Measurements from ENCODE around the gene ARHGDIA.
"Not testable (repeated sequence)": the region's sequence is repeated elsewhere in the genome, so short reads cannot be mapped to it uniquely, and the experiment has no call there.

ARHGDIA gene

GRCh38 chr17:81841866-81842265, 29.3 kb downstream of the ARHGDIA start:
- DNase-seq (ENCODE audit: low spot score) = no peak
- TF ChIP-seq CTCF (IDR thresholded peaks at IDR 0.05; ENCODE audit: extremely low read depth, insufficient read depth, missing control alignments) = no peak
- in situ Hi-C loops (cut with MboI; ENCODE audit: low pct_unique_long_range_greater_than_20kb, low sequenced_read_pairs, unreplicated experiment) = no loop called here

- DNase-seq (ENCODE audit: low spot score) = no peak
- in situ Hi-C loops (cut with MboI; ENCODE audit: low pct_unique_long_range_greater_than_20kb, low sequenced_read_pairs, unreplicated experiment) = no loop called here
- no peak for TF ChIP-seq CTCF (IDR thresholded peaks at IDR 0.05; ENCODE audit: extremely low read depth, insufficient read depth, missing control alignments)
Observed at GRCh38 chr17:81840826-81841778, 30.0 kb downstream of the ARHGDIA start.

GRCh38 chr17:81840059-81840458, 31.1 kb downstream of the ARHGDIA start:
- in situ Hi-C loops (cut with MboI; ENCODE audit: low pct_unique_long_range_greater_than_20kb, low sequenced_read_pairs, unreplicated experiment); DNase-seq (ENCODE audit: low spot score): not testable (repeated sequence)

GRCh38 chr17:81839301-81839700, 31.8 kb downstream of the ARHGDIA start:
- no peak for DNase-seq (ENCODE audit: low spot score)
- in situ Hi-C loops (cut with MboI; ENCODE audit: low pct_unique_long_range_greater_than_20kb, low sequenced_read_pairs, unreplicated experiment) = no loop called here
- TF ChIP-seq CTCF (IDR thresholded peaks at IDR 0.05; ENCODE audit: extremely low read depth, insufficient read depth, missing control alignments) = no peak

- in situ Hi-C loops (cut with MboI; ENCODE audit: low pct_unique_long_range_greater_than_20kb, low sequenced_read_pairs, unreplicated experiment) = no loop called here
Observed at GRCh38 chr17:81838753-81839255, 32.3 kb downstream of the ARHGDIA start.

GRCh38 chr17:81837641-81838040, 33.5 kb downstream of the ARHGDIA start:
- no peak for DNase-seq (ENCODE audit: low spot score)
- TF ChIP-seq CTCF (IDR thresholded peaks at IDR 0.05; ENCODE audit: extremely low read depth, insufficient read depth, missing control alignments) = no peak
- in situ Hi-C loops (cut with MboI; ENCODE audit: low pct_unique_long_range_greater_than_20kb, low sequenced_read_pairs, unreplicated experiment) = no loop called here

More at GRCh38 chr17:81838753-81839255, 32.3 kb downstream of the ARHGDIA start:
- no peak for TF ChIP-seq CTCF (IDR thresholded peaks at IDR 0.05; ENCODE audit: extremely low read depth, insufficient read depth, missing control alignments)
- DNase-seq (ENCODE audit: low spot score) = no peak

- no peak for DNase-seq (ENCODE audit: low spot score)
- TF ChIP-seq CTCF (IDR thresholded peaks at IDR 0.05; ENCODE audit: extremely low read depth, insufficient read depth, missing control alignments) = no peak
- in situ Hi-C loops (cut with MboI; ENCODE audit: low pct_unique_long_range_greater_than_20kb, low sequenced_read_pairs, unreplicated experiment) = no loop called here
Observed at GRCh38 chr17:81834831-81835267, 36.3 kb downstream of the ARHGDIA start, which contains the start of gene PPP1R27. PPP1R27 (minus strand) TSS chr17:81835050; CDS start chr17:81834953, 97 bp downstream.

All from GM13977 (cell line).